EL (cell line): ENCODE data around the gene ICA1.
"Not testable (repeated sequence)": the region's sequence is repeated elsewhere in the genome, so short reads cannot be mapped to it uniquely, and the experiment has no call there.

Experiments used
- DNase-seq: peaks from one replicate; pipeline ENCODE4 v3.0.0-alpha.2; 2016

ICA1 gene

DNA sequence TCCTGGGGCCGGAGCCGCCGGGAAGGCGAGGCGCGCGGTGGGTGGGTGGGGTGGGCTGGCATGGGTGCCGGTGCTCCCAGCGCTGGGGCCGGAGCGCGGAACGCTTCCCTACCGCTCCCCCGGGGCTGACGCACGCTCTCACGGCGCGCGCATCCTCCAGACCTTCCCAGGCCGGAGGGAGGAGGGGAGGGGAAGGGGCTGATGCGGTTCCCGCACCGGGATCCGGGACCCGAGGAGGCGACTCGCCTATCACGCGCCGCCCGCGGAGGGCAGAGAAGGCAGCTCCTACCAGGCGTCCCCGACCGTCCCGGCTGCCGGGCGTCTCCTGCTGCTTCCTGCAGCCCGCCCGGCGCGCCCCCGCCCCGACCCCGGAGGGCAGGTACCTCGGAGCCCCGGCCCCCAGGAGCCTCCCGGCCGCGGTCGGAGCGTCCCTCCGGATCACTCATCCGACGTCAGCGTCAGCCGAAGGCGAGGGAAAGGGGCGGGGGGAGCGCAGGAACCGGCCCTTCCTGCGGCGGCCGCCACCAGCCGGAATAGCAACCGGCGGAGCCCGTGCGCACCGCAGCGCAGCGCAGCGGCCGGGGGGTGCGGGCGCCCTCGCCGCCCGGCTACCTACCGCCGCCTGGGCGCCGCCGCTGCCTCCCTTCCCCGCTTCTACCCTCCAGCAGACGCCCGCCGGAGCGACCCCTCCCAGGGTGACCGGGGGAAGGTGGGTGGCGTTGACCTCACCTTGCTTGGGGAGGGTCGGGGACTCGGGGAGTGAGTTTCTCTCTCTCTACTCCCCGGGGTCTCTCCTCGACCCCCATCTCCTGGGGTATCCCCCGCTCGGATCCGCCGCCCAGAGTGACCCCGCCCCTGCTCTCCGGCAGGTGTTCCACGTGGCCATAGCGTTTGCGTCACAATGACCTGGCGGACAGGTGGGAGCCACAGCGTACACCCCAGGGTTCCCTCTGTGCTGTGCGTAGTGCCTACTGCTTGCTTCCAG lies at the start of gene ICA1:
TSS of gene ICA1 (minus strand) at position 457 of the 985 bp plus-strand sequence. CDS start 26,241 bp downstream, outside the sequence.
- DNase-seq: peak; percentile 54

DNA sequence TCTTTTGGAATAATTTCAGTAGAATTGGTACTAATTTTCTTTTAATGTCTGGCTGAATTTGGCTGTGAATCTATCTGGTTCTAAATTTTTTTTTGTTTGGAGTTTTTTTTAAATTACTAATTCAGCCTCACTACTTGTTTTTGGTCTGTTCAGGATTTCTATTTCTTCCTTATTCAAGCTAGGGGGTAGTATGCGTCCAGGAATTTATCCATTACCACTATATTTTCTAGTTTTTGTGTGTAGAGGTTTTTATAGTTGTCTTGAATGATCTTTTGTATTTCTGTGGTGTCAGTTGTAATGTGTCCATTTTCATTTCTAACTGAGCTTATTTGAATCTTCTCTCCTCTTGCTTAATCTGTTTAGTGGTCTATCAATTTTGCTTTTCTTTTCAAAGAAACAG lies 48.9 kb upstream of the ICA1 start:
- no peak for DNase-seq

DNA sequence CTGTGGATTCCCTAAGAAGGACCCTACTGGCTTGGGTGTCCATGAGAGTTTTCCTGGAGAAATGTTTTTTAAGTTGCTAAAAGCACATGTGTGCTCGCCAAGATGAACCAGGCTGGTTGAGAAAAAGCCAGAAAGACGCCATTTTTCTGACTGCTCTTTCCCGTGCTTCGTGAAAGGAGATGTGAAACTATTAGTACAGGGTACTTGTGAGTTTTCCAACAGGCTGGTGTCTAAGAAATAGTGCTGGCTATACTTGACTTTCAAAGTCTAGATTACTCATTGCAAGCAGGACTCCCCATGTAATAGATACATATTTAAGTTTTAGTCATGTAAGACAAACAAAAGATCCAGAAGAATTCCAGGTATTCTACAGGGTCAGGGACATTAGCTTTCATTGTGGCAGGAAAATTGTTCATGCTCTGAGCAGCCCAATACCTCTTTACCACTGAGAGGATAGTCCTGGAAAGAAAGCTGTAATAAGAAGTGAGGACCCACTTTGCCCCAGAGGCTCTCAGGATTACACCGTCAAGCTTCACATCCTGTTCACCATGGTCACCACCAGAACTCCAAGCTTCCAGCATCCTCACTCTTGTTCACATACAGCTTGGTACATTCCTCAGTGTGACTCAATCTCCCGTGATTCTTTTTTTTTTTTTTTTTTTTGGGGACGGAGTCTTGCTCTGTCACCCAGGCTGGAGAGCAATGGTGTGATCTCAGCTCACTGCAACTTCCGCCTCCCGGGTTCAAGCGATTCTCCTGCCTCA lies 43.8 kb upstream of the ICA1 start:
- no peak for DNase-seq

DNA sequence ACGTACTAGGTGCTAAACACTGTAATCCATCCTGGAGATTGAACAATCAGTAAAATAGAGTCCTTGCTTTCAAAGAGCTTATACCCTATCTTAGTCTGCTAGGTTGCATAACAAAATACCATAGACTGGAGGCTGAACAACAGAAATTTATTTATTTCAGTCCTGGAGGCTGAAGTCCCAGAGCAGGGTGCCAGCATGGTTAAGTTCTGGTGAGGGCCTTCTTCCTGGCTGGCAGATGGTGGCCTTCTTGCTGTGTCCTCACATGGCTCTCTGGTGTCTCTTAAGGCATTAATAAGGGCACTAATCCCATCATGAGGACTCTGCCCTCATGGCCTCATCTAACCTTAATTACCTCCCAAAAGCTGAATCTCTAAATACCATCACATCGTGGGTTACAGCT lies 43.1 kb upstream of the ICA1 start:
- no peak for DNase-seq

DNA sequence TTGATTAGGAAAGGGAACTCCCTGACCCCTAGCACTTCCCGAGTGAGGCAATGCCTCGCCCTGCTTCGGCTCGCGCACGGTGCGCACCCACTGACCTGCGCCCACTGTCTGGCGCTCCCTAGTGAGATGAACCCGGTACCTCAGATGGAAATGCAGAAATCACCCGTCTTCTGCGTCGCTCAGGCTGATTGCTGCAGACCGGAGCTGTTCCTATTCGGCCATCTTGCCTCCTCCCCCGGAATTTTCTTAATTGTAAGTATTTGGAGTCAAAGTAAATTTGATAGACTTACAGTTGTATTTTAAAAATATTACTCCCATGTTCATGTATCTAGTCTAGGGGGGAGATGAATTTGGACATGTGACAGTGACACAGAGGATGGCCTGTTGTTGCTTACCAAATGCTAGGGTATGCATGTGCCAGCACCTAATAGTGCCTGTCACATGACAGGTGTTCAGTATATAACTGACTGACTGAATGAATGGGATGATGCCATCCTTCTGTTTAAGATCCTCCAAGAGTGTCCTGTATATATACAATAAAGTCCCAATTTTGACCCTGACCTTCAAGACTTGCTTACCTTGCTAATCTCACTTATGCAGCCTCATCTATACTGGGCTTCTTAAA lies 42.0 kb upstream of the ICA1 start:
- no peak for DNase-seq

DNA sequence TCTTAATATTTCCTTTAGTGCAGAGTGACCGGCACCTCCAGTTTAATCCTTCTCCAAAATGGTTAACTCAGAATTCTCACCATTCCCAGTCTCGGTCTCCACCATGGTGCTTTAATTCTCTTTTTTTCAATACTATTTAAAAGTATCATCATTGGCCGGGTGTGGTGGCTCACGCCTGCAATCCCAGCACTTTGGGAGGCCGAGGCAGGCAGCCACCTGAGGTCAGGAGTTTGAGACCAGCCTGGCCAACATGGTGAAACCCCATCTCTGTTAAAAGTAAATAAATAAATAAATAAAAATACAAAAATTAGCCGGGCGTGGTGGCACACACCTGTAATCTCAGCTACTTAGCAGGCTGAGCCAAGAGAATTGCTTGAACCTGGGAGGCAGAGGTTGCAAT lies 35.1 kb upstream of the ICA1 start:
- not testable (repeated sequence) for DNase-seq

DNA sequence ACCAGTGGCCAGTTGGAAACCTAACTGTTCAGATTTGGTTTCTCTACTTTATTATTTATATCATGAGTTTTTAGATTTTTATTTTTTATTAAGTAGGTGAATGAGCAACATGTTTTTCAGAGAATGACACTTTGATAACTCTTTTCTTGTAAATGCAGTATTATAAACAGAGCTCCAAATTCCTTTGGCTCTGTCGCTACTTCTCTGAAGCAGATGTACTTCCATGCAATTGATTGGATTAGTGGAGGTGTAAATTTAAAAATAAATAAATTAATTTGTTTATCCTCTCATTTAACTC lies 34.3 kb upstream of the ICA1 start:
- DNase-seq: no peak

DNA sequence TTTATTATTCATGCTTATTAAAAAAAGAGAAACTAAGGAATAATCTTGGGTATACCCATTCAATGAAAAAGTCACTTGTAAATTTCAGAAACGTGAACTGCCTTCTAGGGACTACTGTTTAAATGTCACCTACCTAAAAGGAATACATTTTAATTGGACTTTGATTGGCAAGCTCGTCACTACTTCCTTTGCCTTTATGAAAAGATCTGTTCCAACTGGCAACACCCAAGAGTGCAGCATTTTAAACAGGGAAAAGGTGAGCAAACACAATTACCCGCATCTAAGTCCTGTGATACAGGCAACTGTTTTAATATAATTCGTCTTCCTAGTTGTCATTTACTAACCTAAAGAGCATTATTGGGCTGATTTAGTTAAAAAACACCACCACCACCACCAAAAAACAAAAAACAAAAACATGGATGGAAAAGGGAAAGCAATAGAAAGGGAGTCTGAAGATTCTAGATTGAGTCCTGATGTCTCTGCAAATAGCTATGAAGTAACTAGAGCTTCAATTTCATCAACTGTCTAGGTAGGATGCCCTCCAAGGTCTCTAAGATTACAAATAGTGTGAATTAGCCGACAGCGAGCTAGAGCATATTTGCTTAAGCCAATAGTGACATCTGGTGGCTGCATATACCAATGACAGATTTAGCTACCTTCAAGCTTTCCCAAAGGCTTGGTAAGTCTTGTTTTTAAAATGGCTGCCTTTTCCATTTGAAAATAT lies 33.8 kb upstream of the ICA1 start:
- peak; percentile 77 for DNase-seq

DNA sequence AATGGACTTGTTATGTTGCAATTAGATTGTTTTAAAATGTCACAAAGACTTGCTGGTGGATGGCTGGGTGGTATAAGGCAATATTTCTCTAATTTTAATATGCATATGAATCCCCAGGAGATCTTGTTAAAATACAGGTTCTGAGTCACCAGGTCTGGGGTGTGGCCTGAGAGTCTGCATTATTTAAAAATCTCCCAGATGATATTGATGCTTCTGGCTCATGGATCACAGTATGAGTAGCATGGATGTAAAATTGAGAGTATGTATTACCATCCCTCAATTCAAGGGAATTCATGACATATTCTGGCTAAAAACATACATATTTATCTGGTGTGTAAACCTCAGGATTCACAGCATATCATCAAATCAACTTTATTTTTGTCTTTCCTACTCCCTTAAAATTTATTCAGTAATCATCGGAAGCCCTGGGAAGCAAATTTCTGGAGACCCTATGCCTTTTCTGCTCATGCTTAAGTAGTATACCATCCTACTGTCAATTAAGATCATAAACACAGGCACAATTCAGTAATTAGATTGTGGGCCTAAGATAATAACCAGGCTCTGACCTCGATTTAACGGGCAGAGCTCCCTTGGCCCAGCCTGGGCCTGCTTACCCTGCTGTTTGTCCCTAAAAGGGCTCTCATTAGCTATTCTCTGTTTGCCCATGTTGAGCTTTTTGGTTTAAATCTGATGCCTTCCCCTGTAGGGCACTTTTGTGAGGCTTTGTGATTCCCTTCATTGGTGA lies 29.6 kb upstream of the ICA1 start:
- DNase-seq: no peak

DNA sequence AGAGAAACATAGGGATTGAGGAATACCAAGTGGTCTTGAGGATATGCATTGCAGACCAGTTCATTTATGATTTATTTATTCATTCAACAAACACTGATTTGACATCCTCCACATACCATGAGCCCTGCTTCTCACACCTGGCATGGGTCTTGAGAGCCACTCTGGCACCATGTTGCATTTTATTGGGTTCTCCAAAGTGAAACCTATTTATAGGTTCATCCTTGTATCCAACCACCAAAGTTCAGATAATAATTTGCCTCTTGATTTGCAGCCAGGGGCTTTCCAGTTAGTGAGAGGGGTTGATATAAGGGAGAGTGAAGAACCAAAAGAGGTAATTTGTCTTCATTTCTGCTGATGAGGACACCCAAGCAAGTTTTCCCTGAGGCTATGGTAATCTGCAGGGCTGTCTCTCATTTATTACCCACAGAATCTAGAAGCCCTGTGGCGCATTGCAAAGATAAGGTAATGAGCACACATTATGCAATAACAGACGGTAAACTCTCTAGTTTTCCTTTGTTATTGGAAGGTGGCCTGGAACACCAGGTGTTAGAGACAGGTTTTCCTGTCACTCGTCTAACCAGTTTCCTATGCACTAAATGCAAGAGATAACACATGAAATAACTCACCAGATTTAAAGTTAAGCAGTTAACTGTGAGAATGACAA lies 28.8 kb upstream of the ICA1 start:
- DNase-seq: no peak

DNA sequence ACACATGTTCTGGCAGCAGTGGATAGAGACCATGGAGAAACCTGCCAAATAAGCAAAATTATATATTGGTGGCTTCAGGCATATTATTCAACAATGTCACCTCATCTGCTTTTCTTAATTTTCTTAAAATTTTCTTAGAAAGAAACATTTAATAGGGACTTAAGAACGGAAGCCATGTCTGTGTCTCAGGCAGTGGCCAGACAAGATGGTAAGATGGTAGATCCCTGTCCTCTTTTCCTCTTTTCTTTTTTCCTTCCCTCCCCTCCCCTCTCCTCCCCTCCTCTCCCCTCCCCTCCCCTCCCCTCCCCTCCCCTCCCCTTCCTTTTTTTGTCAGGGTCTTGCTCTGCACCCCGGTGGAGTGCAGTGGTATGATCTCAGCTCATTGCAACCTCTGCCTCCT lies 24.2 kb upstream of the ICA1 start:
- no peak for DNase-seq

DNA sequence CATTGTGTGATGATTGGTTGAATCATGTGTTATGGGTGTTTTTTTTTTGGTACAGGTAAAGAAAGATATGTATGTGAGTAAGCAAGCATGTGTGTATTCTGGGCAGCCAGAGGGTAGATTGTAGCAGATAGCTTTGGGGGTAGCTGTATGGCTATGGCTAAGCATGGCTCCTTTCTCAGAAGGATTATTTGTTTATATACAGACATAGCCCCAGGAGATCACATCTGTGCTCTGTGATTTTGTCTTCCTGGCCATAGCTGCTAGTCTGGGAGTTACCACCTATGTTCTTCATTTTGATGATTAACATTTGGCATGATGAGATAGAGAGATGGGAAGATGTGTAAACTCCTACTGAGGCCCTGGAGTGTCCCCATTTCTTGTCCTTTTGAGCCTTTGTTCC lies 23.2 kb upstream of the ICA1 start:
- no peak for DNase-seq

DNA sequence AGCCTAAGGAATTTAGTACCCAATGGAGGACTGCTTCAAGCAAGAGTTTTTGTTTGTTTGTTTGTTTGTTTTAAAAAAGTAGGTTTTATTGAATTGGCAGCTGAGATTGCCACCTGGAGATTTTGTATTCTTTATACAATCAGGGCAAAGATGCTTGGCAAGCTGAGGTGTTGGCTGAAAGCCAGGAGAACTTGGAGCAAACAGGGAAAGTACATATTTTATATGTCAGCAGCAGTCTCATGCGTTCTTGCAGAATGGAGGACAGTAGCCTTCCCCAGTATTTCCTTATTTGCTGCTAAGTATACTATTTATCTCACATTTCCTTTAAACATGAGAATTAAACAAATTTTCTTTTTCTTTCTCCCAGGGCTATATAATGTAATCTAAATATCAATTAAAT lies 22.6 kb upstream of the ICA1 start:
- DNase-seq: no peak

DNA sequence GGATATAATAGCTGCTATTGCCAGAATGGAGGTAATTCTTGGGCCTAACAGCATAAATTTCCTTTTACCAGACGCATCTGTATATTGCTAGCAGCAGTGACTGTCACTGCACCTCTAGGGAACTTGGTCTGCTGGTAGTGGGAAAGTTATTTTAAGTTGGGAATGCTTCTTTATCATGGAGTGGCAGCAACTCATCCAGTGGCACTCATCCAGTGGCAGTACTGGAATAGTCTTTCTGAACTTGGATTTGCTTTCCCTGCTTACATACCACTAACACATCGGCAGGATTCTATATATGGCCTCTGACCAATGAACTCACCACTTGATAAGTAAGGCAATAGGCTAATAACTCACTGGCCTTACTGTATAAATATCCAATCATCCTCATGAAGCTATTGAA lies 22.0 kb upstream of the ICA1 start:
- no peak for DNase-seq

DNA sequence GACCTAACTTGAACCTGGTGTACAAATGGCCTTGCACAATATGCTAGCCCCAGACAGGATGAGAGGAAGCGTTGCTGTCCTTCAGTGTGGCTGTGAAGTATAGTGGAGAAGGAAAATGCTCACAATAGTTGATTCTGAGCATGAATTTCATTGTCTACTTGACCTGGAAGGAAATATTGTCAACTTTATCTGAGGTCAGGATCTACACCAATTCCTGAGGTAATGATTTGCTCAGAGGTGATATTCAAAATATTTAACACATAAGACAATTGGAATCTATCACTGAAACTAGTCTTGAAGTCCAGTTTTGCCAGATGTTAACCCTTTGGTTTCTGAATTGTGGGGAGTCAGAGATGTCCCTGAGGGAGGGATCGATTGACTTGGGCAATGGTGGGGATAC lies 20.9 kb upstream of the ICA1 start:
- no peak for DNase-seq

DNA sequence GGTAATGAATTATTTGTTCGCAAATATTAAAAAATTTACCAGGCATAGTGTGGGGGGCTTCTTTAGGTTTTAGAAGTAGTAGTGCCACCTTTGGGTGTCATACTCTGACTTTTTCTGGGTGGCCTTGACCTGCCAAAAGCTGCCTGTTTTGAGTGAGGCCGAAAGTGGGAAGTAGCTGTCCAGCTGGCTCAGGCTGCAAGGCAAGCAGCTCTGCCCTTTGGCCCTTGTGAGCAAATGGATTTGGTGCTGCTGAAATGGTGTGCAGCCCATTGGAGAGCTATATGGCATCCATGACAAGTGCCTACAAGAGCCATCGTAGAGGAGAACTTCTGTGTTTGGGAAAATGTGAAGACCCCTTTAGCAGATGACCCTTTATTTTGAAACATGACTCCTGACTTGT lies 20.2 kb upstream of the ICA1 start:
- no peak for DNase-seq

DNA sequence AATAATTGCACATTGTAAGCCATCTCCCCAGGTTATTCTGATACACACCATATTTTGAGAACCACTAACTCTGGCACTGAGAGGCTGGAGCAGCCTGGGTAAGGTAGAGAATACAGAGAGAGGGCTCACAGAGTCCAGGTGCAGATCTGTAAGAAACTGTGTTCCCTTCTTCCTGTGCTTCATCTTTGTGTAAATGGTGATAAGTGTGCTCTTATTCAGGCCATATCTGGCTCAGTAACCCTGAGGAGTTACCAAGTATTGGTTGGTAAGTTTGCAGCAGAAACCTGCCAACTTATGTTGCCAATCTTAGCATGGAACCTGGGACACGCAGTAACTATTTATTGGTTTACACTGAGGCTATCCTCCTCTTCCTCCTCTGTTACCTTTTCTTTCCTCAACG lies 16.2 kb upstream of the ICA1 start:
- no peak for DNase-seq

DNA sequence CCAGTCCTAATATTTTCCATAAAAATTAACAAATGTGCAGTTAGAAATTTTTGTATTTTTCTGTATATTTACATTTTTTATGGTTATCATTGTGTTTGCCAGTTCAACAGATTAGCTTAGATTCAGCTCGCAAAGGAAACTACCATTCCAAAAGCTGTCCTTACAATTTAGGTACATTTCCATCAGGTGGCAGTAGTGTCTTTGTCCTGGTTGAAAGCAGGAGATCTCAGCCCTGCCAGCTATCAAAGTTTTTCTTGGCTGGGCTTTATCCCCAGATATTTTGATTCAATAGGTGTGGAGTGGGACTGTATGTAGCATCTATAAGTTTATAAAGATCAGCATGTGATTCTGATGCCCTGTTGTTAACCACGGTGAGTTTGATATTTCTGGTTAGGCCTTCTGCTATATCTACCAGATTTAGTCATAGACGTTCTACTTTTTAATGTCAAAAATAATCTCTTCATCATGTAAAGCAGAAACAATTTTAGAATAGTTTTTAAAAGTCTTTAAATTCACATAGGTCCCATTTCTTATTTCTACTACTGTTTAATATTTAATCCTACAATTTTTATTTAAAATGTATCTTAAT lies 15.5 kb upstream of the ICA1 start:
- no peak for DNase-seq

DNA sequence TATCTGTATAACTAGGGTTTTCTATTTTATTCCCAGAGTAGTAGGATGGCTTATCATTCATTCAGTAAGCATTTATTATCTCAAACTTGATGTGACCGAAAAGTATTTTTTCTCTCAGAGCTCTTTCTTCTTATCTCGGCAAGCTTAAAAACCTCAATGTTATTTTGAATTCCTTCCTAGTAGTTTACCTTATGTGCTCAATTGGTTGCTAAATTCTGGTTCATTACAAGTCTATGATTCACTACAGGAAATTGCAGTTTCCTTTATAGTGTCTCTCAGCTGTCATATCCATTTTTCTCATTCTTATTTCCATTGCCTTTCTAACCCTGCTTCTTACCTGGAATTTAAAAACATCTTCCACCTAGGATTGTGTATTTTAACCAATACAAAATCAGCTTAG lies 12.6 kb upstream of the ICA1 start:
- DNase-seq: no peak

DNA sequence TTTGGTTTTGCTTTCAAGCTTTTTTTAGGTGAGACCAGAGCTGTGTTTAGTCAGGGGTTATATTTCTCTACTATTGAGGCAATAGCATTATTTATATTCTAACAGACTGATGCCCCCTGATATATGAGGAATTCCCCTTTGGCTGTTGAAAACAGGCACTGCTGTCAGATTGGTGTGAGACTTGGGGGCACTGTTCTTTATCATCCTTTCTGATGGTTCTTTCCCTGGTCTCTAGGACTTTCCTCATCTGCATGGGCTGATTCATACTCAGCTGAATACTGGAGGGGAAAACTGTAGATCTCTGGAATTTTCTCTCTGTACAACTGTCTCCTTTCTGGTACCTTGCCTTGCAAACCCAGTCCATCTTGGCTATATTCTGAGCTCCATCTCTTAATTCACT lies 10.0 kb upstream of the ICA1 start:
- DNase-seq: no peak

DNA sequence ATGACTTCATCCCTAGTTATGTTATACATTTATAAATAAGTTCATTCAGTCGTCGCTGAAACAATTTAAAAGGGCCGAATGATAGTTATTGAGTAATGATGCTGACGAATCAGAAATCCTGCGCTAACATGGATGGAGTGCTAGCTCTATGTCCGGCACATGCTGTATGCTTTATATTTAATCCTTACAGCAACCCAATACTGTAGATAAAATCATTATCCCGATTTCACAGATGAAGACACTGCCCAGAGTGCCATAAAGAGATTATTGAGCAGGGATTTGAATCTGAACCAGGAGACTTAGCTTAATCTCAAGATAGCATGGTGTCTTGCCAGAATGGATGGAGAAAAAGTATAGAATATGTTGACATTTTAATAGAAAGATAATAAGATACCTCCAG lies 1.1 kb upstream of the ICA1 start:
- DNase-seq: no peak
